Stomach (tissue), 9 donors: ENCODE results near the gene AJAP1. TPM values are rescaled to one million over a fixed set of nuclear protein-coding genes. Genes with fewer than 3 reads are reported as not detected.

Source experiments
- DNase-seq, 2 donors: peaks; one replicate each; pipeline versions ENCODE4 v3.0.0 to v3.0.0-alpha.2; 2013 to 2019
- H3K27ac ChIP-seq, 5 donors: fragments of 200-600 bp in 4 of 5; sonication (generic) in 4 of 5; one replicate each; pipeline ENCODE4 v1.5.1; 2013 to 2019; ENCODE audit warnings: mild to moderate bottlenecking in 1 of 5, moderate library complexity in 1 of 5
- H3K27me3 ChIP-seq, 3 donors: fragments of 200-600 bp; sonication (generic); one replicate each; pipeline ENCODE4 v1.5.1; 2017 to 2019; ENCODE audit warnings: mixed run types in 1 of 3
- H3K36me3 ChIP-seq, 4 donors: fragments of 200-600 bp; sonication (generic); 1 replicate in 3 of 4; 2 replicates in 1 of 4; pipeline ENCODE4 v1.5.1; 2016 to 2019
- H3K4me1 ChIP-seq, 4 donors: fragments of 200-600 bp; sonication (generic); one replicate each; pipeline ENCODE4 v1.5.1; 2016 to 2019
- H3K4me3 ChIP-seq, 4 donors: fragments of 200-600 bp; sonication (generic) in 3 of 4; one replicate each; pipeline ENCODE4 v1.5.1; 2016 to 2019; ENCODE audit warnings: mild to moderate bottlenecking in 1 of 4
- H3K9me3 ChIP-seq, 4 donors: fragments of 200-600 bp; sonication (generic); one replicate each; pipeline ENCODE4 v1.5.1; 2016 to 2019
- EP300 ChIP-seq: sonication (generic); formaldehyde crosslinking; IDR thresholded peaks from one replicate; pipeline ENCODE4 v1.6.1; 2017; ENCODE audit warnings: antibody characterized with exemption
- POLR2A ChIP-seq, 4 donors: fragments of 450-650 bp; IDR thresholded peaks; one replicate each; pipeline ENCODE4 v1.6.1; 2016; ENCODE audit warnings: antibody characterized with exemption in 4 of 4, control low read depth in 2 of 4, mild to moderate bottlenecking in 1 of 4, moderate library complexity in 1 of 4
- POLR2AphosphoS5 ChIP-seq, 3 donors: sonication (generic); formaldehyde crosslinking; IDR thresholded peaks; one replicate each; pipeline ENCODE4 v1.6.1; 2016; ENCODE audit warnings: antibody characterized with exemption in 3 of 3
- WGBS, 5 donors: extraction: QIAGEN DNeasy Blood & Tissue Kit in 3 of 5; methylation state at CpG; one replicate each; pipeline versions ENCODE4 v1.1.5 to v1.1.7; 2013 to 2018; 5-methylcytosine and 5-hydroxymethylcytosine counted together
- intact Hi-C: fragments of 100-400 bp; cut with DNase I; formaldehyde crosslinking; loops from one replicate; pipeline ENCODE4 v1.15.1; 2023; ENCODE audit warnings: low total_unique reads
- polyA plus RNA-seq, 3 donors: library from polyadenylated mRNA; stranded (reverse); fragments of 200-250 nt; gene quantifications; one replicate each; pipeline ENCODE4 v1.2.3, GENCODE V29; 2013
- total RNA-seq, 5 donors: library from RNA; depleted of rRNA; stranded (reverse); fragments of >200 nt; gene quantifications; one replicate each; pipeline versions ENCODE4 v1.1.0 to v1.2.3, GENCODE V29; 2014 to 2016
- TF ChIP-seq, protein P1 (sequence below), 7 experiments: fragments of 450-650 bp in 4 of 7; fragments of 200-600 bp in 3 of 7; sonication (generic) in 3 of 7; IDR thresholded peaks; one replicate each; pipeline ENCODE4 v1.5.1; 2016 to 2019; ENCODE audit warnings: antibody characterized with exemption in 7 of 7, control low read depth in 2 of 7, mild to moderate bottlenecking in 1 of 7
- donor health status: healthy with polysubstance abuse.
- donor health status: Bipolar disorder and iron deficiency.
- donor health status: healthy.

Gene AJAP1
- total and polyA plus RNA-seq, 8 donors = 0.10 to 1.1 (median 0.14) TPM; not detected in 3

DNA sequence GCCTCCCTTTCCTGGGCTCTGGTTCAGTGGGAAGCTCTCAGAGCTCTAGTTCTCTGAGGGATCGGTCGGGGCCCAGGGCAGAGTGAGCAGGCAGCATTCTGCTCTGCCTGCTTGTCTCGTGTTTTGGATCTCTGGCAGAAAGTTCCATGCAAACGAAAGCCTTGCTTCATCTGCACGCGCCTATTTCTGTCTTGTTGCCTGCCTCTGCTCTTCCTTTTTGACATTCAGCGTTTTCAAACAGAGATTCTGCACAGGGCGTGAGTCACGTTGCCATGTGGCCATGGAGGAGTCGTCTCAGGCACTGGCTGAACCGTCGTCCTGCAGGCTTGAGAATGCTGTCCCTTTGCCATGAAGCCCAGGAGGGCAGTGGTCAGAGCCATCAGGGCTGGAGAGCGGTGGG, 20.3 kb downstream of the AJAP1 start:
- Histone ChIP-seq H3K27me3 (peaks cover 0 to 18% (median 0%) of the 10 kb centered on the region in 3 donors), H3K4me1 (no peaks in the 10 kb centered on the region), H3K9me3 (peaks cover under 1 to 21% (median 18%) of the 10 kb centered on the region in 4 donors), H3K27ac (no peak overlapping the region), H3K36me3 (no peaks in the 10 kb centered on the region), H3K4me3 (no peak overlapping the region)
- TF ChIP-seq POLR2A (IDR thresholded peaks at IDR 0.05) = no peak
- no peak for TF ChIP-seq EP300
- TF ChIP-seq, protein P1, sequence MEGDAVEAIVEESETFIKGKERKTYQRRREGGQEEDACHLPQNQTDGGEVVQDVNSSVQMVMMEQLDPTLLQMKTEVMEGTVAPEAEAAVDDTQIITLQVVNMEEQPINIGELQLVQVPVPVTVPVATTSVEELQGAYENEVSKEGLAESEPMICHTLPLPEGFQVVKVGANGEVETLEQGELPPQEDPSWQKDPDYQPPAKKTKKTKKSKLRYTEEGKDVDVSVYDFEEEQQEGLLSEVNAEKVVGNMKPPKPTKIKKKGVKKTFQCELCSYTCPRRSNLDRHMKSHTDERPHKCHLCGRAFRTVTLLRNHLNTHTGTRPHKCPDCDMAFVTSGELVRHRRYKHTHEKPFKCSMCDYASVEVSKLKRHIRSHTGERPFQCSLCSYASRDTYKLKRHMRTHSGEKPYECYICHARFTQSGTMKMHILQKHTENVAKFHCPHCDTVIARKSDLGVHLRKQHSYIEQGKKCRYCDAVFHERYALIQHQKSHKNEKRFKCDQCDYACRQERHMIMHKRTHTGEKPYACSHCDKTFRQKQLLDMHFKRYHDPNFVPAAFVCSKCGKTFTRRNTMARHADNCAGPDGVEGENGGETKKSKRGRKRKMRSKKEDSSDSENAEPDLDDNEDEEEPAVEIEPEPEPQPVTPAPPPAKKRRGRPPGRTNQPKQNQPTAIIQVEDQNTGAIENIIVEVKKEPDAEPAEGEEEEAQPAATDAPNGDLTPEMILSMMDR (IDR thresholded peaks at IDR 0.05) = no peak
- TF ChIP-seq POLR2AphosphoS5 (IDR thresholded peaks at IDR 0.05) = no peak
- WGBS, 5 donors = 83 to 88% (median 85%) methylated on average over 12 to 13 of the region's 13 CpGs
- intact Hi-C loops = no loop called here
- DNase-seq = no peak

DNA sequence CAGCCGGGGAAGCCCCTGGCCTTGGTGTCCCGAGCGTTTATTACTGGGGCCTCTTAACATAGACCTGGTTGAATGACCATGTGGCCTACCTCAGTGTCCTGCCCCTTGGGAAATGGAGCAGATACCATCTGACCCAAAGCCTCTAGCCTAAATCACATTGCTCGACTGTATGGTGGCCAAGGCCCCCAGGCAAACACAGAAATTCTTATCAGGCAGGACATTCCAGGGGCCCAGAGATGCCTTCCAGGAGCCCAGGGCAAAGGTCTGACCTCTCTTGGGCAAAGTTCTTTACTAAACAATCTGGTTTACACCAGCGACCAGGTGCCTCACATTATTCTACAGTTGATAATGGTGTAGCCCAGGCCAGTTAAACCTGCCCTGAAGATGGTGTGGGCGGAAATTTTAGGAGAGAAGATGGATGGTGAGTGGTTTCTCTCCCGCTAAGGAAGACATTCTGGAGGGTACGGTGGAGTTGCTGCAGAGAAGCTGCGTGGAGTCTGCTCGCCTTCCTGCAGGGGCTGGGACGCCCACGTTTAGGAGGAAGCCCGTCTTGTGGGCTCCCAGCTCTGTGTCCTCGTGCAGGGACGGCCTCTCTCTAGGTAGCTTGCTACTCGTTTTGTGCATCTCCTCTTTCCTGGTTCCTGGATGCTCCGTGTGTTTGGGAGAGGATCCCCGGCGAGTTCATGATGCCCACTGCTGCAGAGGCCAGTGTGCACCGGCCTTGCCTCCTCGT, 21.2 kb downstream of the AJAP1 start:
- no peaks in the 10 kb centered on the region for H3K36me3 ChIP-seq
- H3K27ac ChIP-seq = no peak overlapping the region
- no peak overlapping the region for H3K4me3 ChIP-seq
- peaks cover 7 to 29% (median 26%) of the 10 kb centered on the region in 4 donors for H3K9me3 ChIP-seq
- TF ChIP-seq POLR2A (IDR thresholded peaks at IDR 0.05) (no peak), EP300 (no peak), POLR2AphosphoS5 (IDR thresholded peaks at IDR 0.05) (no peak)
- TF ChIP-seq, protein P1 (IDR thresholded peaks at IDR 0.05) = no peak
- H3K27me3 ChIP-seq = peaks cover 0 to 18% (median 0%) of the 10 kb centered on the region in 3 donors
- WGBS, 5 donors = 70 to 77% (median 73%) methylated on average over 19 to 21 of the region's 21 CpGs
- intact Hi-C loops = no loop called here
- no peaks in the 10 kb centered on the region for H3K4me1 ChIP-seq
- DNase-seq = no peak

DNA sequence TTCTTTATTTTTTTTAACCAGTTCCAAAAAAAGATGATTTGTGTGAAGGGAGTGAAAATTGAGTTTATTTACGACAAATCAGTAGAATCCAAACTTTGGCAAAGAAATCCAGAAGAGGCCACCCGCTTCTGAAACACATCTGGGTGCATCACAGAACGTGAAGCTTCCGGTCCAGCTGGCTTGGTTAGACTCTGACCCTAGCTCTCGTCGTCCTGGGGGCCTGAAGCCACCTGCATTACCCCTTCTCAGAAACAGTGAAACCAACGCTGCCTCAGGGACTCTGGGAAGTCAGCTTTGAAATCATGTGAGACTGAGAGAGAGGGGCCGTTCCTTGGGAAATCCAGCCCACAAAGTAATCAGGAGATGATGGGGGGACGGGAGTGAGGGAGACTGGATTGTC, 21.8 kb downstream of the AJAP1 start:
- H3K9me3 ChIP-seq = peaks cover 7 to 35% (median 26%) of the 10 kb centered on the region in 4 donors
- H3K27me3 ChIP-seq = peaks cover 0 to 14% (median under 1%) of the 10 kb centered on the region in 3 donors
- DNase-seq = no peak
- intact Hi-C loops = no loop called here
- TF ChIP-seq EP300 = no peak
- no peak for TF ChIP-seq POLR2A (IDR thresholded peaks at IDR 0.05)
- TF ChIP-seq POLR2AphosphoS5 (IDR thresholded peaks at IDR 0.05) = no peak
- TF ChIP-seq, protein P1 (IDR thresholded peaks at IDR 0.05) = no peak
- H3K4me1 ChIP-seq = no peaks in the 10 kb centered on the region
- H3K27ac ChIP-seq = no peak overlapping the region
- 49 to 72% (median 68%) methylated on average over 9 of the region's 9 CpGs for WGBS, 5 donors
- H3K4me3 ChIP-seq = no peak overlapping the region
- H3K36me3 ChIP-seq = no peaks in the 10 kb centered on the region

DNA sequence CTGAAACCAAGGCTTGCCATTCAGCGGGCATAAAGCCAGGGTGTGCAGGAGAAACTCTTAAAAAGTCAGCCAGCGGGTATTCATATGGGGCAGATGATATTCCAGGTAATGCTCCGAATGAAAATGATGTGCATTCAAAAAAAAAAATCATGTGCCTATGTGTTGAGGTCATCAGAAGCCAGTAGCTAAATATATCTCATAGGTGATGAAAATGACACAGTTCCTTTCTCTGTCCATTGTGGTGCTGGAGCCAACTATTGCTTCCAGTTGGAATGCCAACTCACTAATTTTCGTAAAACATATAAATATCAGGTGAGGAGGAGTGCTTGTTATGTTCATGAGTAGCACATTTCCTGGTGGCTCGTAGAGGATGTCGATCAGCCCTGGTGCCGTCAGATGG, 23.2 kb downstream of the AJAP1 start:
- peaks cover 0 to 13% (median 3%) of the 10 kb centered on the region in 3 donors for H3K27me3 ChIP-seq
- H3K9me3 ChIP-seq = peaks cover 7 to 37% (median 26%) of the 10 kb centered on the region in 4 donors
- H3K27ac ChIP-seq = no peak overlapping the region
- DNase-seq = no peak
- H3K4me1 ChIP-seq = no peaks in the 10 kb centered on the region
- no peak for TF ChIP-seq EP300
- no peak for TF ChIP-seq POLR2A (IDR thresholded peaks at IDR 0.05)
- TF ChIP-seq, protein P1 (IDR thresholded peaks at IDR 0.05) = no peak
- TF ChIP-seq POLR2AphosphoS5 (IDR thresholded peaks at IDR 0.05) = no peak
- intact Hi-C loops = no loop called here
- WGBS, 5 donors = 76 to 91% (median 83%) methylated on average over 7 of the region's 7 CpGs
- no peak overlapping the region for H3K4me3 ChIP-seq
- no peaks in the 10 kb centered on the region for H3K36me3 ChIP-seq
